OCI-LY7 (cell line): ENCODE measurements around the gene TOX3. TPM values are rescaled to one million over a fixed set of nuclear protein-coding genes. Genes with fewer than 3 reads are reported as not detected.

Source experiments
- BruUV-seq: library from RNA; stranded (reverse); fragments of 400-500 nt; replicated peaks from 2 replicates; lab custom pipeline; 2021; lab: Mats Ljungman, UMichigan
- CTCF ChIA-PET: fragments of 300-600 bp; sonication (Branson Sonifier 250); formaldehyde crosslinking; loops from one replicate; lab custom pipeline; 2022; ENCODE audit warnings: antibody characterized with exemption; ENCODE audit not compliant: unreplicated experiment; lab: Charles Lee
- POLR2A ChIA-PET: fragments of 300-600 bp; sonication (Branson Sonifier 250); formaldehyde crosslinking; loops from one replicate; lab custom pipeline; 2022; ENCODE audit warnings: antibody characterized with exemption; lab: Charles Lee
- DNase-seq: peaks from one replicate; pipeline ENCODE4 v3.0.0-alpha.2; 2015; ENCODE audit warnings: low spot score
- H2AFZ ChIP-seq: fragments of 200-600 bp; sonication (generic), shearing (Covaris generic); 2 replicates; pipeline ENCODE4 v1.6.1; 2014; ENCODE audit warnings: mild to moderate bottlenecking, antibody characterized with exemption, low read length, moderate library complexity
- H3K27ac ChIP-seq: fragments of 200-600 bp; sonication (generic); 2 replicates; pipeline ENCODE4 v1.5.1; 2014; ENCODE audit warnings: mixed run types, low read depth, mild to moderate bottlenecking, moderate library complexity, low read length, inconsistent platforms; ENCODE audit not compliant: poor library complexity, severe bottlenecking
- H3K36me3 ChIP-seq: fragments of 200-600 bp; sonication (generic); 2 replicates; pipeline ENCODE4 v1.6.1; 2014; ENCODE audit warnings: mild to moderate bottlenecking, antibody characterized with exemption, low read length, moderate library complexity, mixed read lengths; ENCODE audit not compliant: insufficient read depth
- H3K4me1 ChIP-seq: fragments of 200-600 bp; sonication (generic); 2 replicates; pipeline ENCODE4 v1.5.1; 2014; ENCODE audit warnings: mild to moderate bottlenecking, low read length; ENCODE audit not compliant: insufficient read depth, poor library complexity, severe bottlenecking
- H3K4me2 ChIP-seq: fragments of 200-600 bp; sonication (generic); 2 replicates; pipeline ENCODE4 v1.6.1; 2014; ENCODE audit warnings: mild to moderate bottlenecking, low read length
- H3K4me3 ChIP-seq: fragments of 200-600 bp; sonication (generic); 2 replicates; pipeline ENCODE4 v1.5.1; 2014; ENCODE audit warnings: mild to moderate bottlenecking, low read depth, low read length; ENCODE audit not compliant: poor library complexity, severe bottlenecking
- H3K79me2 ChIP-seq: fragments of 200-600 bp; sonication (generic); 2 replicates; pipeline ENCODE4 v1.6.1; 2016; ENCODE audit warnings: low read depth, mild to moderate bottlenecking, low read length, moderate library complexity, mixed read lengths; ENCODE audit not compliant: insufficient read depth
- H3K9me2 ChIP-seq: fragments of 200-600 bp; sonication (generic); 2 replicates; pipeline ENCODE4 v1.6.1; 2016; ENCODE audit warnings: mild to moderate bottlenecking, low read length, mixed read lengths; ENCODE audit not compliant: insufficient read depth
- H3K9me3 ChIP-seq: fragments of 200-600 bp; sonication (generic); 2 replicates; pipeline ENCODE4 v1.6.1; 2014; ENCODE audit warnings: mild to moderate bottlenecking, mixed run types, low read length, mixed read lengths
- H4K20me1 ChIP-seq: fragments of 200-600 bp; sonication (generic); 2 replicates; pipeline ENCODE4 v1.6.1; 2014; ENCODE audit warnings: mild to moderate bottlenecking, antibody characterized with exemption, low read length, moderate library complexity, mixed read lengths; ENCODE audit not compliant: insufficient read depth
- EZH2phosphoT487 ChIP-seq: fragments of 200-600 bp; sonication (generic); IDR thresholded peaks from 2 replicates; pipeline ENCODE4 v1.6.1; 2018; ENCODE audit warnings: low read depth, borderline replicate concordance, mild to moderate bottlenecking, mixed run types, antibody characterized with exemption, low read length, moderate library complexity, mixed read lengths
- intact Hi-C: fragments of 100-400 bp; cut with micrococcal nuclease; formaldehyde crosslinking; loops from one replicate; pipeline ENCODE4 v1.10.0; 2022; ENCODE audit not compliant: unreplicated experiment
- total RNA-seq, 2 experiments: library from RNA; depleted of rRNA in 1 of 2; stranded (reverse); fragments of >200 nt in 1 of 2; shearing (Covaris generic) in 1 of 2; gene quantifications; 2 replicates each; pipeline ENCODE4 v1.2.3, GENCODE V29; 2014 to 2022
- TF ChIP-seq, protein P1 (sequence below): fragments of 200-600 bp; sonication (generic); conservative IDR thresholded peaks from 2 replicates; pipeline ENCODE4 v1.5.1; 2014; ENCODE audit warnings: mild to moderate bottlenecking, antibody characterized with exemption, low read length, moderate library complexity, mixed read lengths

Gene TOX3
- total RNA-seq, 2 experiments from 2014 or later: not detected

DNA sequence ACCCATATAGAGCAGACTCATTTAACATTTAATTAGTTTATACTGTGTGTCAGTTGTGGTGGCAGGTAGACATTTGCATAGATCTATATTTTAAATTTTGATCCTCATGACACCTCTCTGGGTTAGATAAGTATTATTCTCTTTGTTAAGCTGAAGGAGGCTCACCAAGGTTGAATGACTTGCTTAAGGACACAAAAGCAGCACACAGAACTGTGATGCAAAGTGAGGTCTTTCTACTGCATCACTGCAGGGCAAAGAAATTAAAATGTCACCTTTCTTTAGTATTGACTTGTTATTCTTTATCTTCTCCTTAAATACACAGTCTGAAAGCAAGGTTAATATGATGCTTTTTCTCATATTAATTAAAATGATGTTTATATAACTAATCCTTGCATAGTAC lies 8.6 kb upstream of the TOX3 start:
- BruUV-seq: no TSS peak
- Histone ChIP-seq H2AFZ (no peak overlapping the region), H3K4me2 (no peak overlapping the region), H3K9me2 (no peaks in the 10 kb centered on the region), H3K4me3 (no peak overlapping the region), H3K79me2 (no peaks in the 10 kb centered on the region), H3K9me3 (no peaks in the 10 kb centered on the region), H3K4me1 (no peaks in the 10 kb centered on the region), H3K36me3 (no peaks in the 10 kb centered on the region), H4K20me1 (no peaks in the 10 kb centered on the region), H3K27ac (no peak overlapping the region)
- CTCF ChIA-PET: no interaction called here
- POLR2A ChIA-PET: no interaction called here
- intact Hi-C loops: no loop called here
- TF ChIP-seq, protein P1, sequence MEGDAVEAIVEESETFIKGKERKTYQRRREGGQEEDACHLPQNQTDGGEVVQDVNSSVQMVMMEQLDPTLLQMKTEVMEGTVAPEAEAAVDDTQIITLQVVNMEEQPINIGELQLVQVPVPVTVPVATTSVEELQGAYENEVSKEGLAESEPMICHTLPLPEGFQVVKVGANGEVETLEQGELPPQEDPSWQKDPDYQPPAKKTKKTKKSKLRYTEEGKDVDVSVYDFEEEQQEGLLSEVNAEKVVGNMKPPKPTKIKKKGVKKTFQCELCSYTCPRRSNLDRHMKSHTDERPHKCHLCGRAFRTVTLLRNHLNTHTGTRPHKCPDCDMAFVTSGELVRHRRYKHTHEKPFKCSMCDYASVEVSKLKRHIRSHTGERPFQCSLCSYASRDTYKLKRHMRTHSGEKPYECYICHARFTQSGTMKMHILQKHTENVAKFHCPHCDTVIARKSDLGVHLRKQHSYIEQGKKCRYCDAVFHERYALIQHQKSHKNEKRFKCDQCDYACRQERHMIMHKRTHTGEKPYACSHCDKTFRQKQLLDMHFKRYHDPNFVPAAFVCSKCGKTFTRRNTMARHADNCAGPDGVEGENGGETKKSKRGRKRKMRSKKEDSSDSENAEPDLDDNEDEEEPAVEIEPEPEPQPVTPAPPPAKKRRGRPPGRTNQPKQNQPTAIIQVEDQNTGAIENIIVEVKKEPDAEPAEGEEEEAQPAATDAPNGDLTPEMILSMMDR: no peak
- TF ChIP-seq EZH2phosphoT487: no peak
- DNase-seq: no peak

DNA sequence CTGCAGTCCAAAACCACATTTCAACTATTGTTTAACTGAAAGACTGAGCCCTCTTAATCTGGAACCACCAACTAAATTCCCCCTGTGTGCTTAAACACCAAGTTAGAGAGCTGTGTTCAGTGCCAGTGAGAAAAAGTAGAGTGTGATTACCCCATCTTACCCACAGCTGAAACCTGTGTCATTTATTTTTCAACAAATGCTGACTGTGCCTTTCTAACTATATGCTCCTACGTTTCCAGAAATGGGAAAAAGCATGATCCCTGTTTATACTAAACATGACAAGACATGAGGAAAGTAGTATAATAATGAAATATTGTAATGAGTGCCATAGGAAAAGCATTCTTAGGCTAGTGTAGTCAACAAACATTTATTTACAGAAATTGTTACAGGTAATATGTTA lies 7.4 kb upstream of the TOX3 start:
- Histone ChIP-seq H3K27ac (no peak overlapping the region), H4K20me1 (no peaks in the 10 kb centered on the region), H3K9me3 (no peaks in the 10 kb centered on the region), H3K9me2 (no peaks in the 10 kb centered on the region), H3K4me3 (no peak overlapping the region), H3K36me3 (no peaks in the 10 kb centered on the region), H2AFZ (no peak overlapping the region), H3K4me2 (no peak overlapping the region), H3K4me1 (no peaks in the 10 kb centered on the region), H3K79me2 (no peaks in the 10 kb centered on the region)
- no peak for TF ChIP-seq EZH2phosphoT487
- TF ChIP-seq, protein P1: no peak
- ChIA-PET CTCF (no interaction called here), POLR2A (no interaction called here)
- no peak for DNase-seq
- intact Hi-C loops: no loop called here
- BruUV-seq: no TSS peak

DNA sequence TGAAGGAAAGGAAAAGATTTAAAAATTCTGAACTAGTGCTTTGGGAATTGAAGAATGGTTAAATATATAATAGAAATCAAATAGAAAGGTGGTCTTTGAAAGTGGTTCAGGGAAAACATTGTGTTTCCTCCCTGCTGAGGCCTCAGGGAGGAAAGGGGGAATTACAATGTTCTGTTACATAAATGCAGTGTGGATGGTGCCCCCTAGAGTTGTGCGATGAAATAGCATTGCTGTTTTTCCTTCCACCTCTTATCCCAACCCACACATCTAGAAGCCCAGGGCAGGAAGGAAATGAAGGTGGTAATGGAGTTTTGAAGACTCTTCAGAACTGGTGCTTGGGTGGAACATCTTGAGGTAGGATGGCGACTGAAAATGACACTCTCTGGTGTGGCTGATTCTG lies 6.4 kb upstream of the TOX3 start:
- ChIA-PET CTCF (no interaction called here), POLR2A (no interaction called here)
- Histone ChIP-seq H3K4me3 (no peak overlapping the region), H3K9me3 (no peaks in the 10 kb centered on the region), H3K79me2 (no peaks in the 10 kb centered on the region), H3K4me1 (no peaks in the 10 kb centered on the region), H3K4me2 (no peak overlapping the region), H2AFZ (no peak overlapping the region), H3K36me3 (no peaks in the 10 kb centered on the region), H3K27ac (no peak overlapping the region), H4K20me1 (no peaks in the 10 kb centered on the region), H3K9me2 (no peaks in the 10 kb centered on the region)
- TF ChIP-seq EZH2phosphoT487: no peak
- TF ChIP-seq, protein P1: peak; percentile 53
- BruUV-seq: no TSS peak
- no peak for DNase-seq
- intact Hi-C loops: no loop called here
